ENCODE data around the gene IL1RAP.
"Not testable (repeated sequence)": the region's sequence is repeated elsewhere in the genome, so short reads cannot be mapped to it uniquely, and the experiment has no call there.

Gene IL1RAP, protein sequence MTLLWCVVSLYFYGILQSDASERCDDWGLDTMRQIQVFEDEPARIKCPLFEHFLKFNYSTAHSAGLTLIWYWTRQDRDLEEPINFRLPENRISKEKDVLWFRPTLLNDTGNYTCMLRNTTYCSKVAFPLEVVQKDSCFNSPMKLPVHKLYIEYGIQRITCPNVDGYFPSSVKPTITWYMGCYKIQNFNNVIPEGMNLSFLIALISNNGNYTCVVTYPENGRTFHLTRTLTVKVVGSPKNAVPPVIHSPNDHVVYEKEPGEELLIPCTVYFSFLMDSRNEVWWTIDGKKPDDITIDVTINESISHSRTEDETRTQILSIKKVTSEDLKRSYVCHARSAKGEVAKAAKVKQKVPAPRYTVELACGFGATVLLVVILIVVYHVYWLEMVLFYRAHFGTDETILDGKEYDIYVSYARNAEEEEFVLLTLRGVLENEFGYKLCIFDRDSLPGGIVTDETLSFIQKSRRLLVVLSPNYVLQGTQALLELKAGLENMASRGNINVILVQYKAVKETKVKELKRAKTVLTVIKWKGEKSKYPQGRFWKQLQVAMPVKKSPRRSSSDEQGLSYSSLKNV
- total RNA-seq: 13.8 to 15.2 reads per million in 2 donors

DNA sequence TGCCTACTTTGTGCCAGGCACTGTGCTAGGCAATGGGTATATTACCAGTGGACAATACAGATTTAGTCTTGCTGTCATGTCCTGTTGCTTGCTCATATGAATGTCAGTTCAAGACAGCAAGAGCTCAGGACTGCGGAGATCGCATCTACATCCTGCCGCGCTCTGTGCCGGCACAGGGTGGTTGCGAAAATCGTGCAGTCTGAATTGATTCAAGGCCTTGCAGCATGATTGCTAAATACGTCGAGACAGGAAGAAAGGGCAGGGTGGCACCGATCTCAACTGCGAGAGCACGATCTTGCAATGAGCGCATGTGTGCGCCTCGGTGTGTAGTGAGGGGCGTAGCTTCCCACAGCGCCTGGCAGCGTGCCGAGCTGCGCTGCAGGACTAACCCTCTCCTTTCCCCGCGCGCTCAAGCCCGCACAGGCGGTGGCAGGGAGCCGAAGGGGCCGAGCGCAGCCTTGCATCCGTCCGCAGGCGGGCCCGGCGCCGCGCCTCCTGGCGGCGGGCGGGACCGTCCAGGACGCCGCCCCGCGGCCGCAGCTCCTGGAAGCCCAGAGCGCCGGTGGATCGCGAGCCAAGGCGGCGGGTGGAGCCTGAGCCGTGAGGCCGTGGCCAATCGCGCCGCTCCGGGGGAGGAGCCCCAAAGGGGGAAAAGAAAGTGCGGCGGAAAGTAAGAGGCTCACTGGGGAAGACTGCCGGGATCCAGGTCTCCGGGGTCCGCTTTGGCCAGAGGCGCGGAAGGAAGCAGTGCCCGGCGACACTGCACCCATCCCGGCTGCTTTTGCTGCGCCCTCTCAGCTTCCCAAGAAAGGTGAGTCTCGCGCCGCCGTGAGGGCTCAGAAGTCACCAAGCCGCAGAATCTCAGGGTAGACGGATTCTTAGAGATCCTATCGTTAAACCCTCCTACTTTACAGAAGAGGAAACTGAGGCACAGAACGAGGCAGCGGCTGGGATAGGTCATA, at the start of gene IL1RAP:
Gene IL1RAP (plus strand): TSS at position 677 of the 962 bp plus-strand sequence. CDS start 50,205 bp downstream, outside the sequence.
- peak; percentile 75 for DNase-seq

DNA sequence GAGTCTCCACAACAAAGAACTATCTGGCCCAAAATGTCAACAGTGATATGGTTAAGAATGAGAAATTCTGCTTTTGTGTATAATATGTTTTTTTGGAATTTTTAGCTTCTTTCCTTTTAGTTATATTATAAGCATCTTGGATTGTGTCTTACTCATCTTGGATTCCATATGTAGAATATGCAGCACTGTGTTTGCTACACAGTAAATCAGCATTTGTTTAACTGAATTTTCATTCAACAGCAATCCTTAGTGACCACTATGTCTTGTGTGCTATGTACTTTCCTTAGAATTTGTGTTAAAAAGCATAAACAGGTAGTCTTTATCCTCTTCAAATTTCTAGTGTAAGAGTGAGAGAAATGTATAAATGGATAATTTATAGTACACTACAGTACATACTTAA, 46.0 kb upstream of the IL1RAP start:
- DNase-seq: no peak

DNA sequence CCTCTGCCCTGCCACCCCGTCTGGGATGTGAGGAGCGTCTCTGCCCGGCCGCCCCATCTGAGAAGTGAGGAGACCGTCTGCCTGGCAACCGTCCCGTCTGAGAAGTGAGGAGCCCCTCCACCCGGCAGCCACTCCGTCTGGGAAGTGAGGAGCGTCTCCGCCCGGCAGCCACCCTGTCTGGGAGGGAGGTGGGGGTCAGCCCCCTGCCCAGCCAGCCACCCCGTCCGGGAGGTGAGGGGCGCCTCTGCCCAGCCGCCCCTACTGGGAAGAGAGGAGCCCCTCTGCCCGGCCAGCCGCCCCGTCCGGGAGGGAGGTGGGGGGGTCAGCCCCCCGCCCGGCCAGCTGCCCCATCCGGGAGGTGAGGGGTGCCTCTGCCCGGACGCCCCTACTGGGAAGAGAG, 40.6 kb upstream of the IL1RAP start:
- not testable (repeated sequence) for DNase-seq

DNA sequence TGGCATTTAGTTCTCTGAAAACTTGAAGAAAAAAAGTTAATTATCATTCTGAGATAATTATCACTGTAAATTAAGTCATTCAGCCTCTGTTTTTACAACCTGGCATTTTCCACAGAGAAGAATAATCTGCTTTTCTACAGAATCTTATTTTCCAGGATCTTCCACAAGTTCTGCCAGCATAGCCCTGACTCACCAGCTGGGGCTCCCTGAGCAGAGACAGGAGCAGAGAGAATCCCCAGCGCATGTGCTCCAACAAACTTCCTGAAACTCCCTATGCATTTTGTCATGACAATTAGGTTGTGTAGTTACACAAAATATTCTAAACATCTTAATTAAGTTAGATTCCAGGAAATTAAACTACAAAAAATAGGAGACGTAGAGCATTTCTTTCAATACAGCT, 32.1 kb upstream of the IL1RAP start:
- DNase-seq: no peak

DNA sequence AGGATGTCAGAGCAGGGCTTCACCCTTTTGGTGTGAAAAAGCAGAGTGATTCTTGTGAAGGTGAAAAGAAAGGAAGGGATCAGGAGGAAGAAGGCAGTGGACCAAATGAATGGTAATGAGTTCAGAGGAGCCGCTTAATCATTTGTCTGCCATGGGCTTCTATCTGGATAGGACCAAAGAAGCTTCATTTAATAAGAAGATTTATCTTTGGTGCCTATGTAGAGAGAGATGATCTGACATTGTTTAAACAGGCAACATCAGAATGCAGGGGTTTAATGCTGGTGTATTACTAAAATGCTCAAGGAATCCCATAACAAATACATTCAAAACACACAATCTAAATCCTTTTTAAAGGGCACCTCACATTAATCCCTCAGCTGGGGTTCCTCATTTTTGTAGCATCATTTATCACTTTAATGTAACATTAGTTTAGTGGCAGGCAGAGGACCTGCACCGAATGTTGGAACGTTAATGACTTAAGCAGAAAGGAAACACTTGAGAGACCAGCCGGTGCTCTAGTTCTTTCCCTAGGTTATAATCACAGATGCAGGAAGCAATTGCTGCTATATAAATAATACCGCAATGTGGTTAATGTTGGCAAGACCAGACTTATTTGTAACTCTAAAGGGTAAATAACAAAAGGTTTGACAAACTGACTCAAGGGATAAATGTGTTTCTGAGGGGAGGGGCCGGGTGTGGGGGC, 27.9 kb upstream of the IL1RAP start:
- no peak for DNase-seq

DNA sequence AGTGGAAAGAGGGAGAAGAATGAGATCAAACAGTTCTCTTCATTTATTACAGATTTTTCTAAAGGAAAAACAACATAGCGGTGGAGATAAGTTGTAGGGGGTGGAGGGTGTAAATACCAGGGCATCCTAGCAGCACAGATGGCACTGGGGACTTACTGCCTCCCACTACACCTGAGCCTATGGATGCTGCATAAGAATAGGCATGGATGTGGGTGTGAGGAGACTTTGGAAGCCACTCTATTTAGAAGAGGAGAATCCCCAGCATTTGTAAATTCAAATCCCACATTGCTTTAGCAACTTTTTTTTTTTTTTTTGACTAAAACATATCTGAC, 27.4 kb upstream of the IL1RAP start:
- no peak for DNase-seq

DNA sequence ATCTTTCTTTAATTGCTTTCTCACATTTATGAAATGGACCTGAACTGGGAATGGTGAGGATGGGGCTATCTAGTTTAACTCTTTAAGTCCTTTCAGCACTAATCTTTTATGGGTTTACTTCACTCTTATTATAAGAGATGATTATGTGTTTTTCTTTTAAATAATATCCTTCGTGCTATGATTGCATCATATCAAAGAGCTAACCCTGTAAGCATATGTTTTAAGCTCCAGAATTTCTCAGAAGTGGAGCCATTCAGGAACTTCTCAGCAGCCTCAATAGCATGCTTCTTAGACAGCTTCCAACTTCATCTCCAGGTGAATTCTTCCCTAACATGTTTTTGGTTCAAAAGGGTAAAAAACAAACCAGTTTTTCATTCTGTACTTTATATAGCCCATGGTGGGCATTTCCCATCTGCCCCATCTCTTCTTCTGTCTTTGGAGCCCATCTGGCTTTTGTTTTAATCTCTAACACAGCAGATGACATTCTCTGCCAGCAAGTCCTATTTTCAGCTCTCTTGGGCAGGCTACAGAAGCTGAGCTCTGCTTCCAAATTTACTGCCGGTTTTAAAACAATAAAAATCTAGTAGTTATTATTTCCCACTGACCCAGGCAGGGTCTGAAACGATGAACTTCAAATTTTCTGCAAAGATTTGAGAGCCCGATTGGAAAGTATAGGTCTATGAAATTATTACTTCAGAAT, 26.8 kb upstream of the IL1RAP start:
- DNase-seq: no peak

DNA sequence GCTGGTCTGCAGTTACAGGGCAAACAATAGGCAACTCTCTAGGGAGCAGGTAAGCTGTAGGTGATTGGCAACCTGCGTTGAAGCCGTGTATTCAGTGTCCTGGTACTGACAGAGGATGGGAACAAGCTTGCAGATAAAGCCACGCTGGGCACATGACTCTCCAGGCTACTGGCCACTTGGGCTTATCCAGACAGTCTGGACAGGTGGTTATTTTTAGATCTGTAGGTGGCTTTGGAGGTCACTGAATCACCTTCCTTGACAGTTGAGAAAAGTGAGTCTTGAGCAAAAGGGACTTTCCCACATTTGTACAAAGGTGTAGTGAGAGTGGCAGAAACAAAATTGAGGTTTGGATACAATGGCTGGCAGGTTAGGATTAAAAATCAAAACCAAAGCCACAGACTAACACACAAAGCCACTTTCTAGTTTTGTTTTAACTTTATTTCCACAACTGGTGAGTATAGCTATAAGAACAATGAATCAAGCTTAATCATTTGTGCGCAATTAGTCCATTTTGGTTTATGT, 22.3 kb upstream of the IL1RAP start:
- no peak for DNase-seq

DNA sequence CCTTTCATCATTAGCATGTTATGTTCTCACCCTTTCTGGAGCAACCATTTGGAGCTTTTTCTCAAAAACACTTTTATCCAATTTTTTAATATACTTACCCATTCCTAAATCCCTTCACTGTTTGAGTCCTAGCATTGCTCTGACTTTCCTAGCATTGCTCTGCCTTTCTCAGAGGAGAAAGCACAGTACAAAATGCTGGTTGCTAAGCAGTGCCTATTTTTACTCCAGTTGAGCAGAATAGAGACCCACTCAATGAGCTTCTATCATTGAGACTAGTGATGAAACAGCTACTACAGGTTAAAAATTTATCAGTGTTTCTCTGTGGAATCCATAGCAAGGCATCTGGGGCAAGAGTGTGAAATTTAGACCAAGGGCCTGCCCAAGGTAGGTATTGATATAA, 21.8 kb upstream of the IL1RAP start:
- DNase-seq: no peak

DNA sequence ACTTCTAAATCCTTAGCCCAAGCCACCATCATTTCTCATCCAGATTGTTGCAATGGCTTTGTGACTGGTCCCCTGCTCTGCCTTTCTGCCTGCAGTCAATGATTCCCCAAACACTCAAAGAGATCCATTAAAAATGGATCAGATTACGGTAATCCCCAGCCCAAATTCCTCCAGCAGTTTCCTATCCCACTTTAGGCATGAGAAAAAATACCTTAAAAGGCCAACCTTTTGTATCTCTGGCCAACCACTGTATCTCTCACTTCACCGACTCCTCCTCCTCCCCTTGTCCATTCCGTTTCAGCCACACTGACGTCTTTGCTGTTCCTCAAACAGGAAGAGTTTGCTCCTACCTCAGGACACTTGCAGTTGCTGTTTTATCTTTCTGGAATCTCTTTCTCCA, 20.9 kb upstream of the IL1RAP start:
- DNase-seq: no peak

DNA sequence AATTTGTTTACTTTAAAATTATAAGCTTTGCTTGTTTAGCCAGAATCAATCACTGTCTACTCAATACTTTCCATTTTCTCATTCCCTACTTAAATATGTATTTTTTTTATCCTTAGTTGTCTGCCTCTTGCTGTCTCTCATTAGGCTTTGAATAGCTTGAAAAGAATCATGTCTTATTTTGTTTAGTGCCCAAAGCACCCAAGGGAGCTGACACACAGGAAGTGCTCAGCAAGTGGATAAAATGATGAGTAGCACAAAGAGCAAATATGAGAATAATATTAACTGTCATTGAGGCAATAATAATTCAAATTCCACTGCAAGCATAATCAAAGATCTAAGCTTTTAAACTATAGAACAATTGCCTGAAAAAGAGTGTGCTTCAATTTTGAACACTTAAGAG, 19.0 kb upstream of the IL1RAP start:
- DNase-seq: no peak

DNA sequence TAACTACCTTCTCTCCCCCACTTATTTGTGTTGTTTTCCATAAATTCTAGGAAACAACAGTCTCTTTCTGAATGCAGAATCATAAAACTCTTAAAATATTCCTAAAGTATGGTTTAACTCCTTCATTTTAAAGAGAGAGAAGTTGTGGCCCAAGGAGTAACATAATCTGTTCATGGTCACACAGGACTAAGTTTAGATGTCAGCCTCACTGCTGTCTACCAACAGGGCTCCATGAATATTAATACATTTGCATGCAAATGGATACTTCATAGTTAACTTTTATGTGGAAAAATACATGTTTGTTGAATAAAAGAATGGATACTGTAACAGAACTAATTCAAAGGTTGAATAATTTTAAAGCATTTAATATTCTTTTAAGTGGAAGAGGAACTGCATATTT, 18.5 kb upstream of the IL1RAP start:
- DNase-seq: no peak

DNA sequence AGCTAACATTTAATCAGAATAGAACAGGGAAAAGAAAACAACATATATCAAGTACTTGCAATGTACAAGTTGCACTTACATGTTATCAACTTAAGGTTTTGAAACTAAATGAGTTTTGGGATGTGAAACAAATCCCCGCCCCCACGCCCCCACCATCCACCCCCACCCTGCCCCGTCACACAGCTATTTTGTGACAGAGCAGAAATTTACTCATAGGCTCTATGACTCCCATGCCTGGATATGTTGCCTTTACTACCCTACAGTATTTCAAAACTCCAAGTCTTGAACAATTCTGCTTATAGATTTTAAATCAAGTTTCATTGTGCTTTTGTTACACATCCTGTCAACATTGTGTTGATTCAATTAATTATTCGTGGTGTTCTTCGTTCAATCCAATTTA, 18.1 kb upstream of the IL1RAP start:
- no peak for DNase-seq

DNA sequence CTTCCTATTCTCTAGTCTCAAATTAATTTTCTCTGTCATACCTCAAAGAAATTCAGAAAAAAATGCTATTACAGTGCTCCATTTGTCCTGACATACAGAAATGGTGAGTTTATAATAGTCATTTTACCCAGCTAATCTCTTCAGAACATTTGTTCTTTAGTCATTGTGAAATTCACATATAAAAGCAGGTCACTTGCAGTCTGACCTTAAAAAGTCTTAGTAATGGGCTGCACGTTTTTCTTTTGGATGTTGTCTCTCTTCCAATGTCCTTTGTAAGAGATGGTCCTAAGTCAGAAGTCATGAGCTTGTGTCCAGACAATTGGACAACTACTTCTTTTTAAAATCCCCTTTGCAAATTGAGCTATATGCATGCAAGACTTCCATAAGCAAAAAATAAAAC, 17.0 kb upstream of the IL1RAP start:
- no peak for DNase-seq

DNA sequence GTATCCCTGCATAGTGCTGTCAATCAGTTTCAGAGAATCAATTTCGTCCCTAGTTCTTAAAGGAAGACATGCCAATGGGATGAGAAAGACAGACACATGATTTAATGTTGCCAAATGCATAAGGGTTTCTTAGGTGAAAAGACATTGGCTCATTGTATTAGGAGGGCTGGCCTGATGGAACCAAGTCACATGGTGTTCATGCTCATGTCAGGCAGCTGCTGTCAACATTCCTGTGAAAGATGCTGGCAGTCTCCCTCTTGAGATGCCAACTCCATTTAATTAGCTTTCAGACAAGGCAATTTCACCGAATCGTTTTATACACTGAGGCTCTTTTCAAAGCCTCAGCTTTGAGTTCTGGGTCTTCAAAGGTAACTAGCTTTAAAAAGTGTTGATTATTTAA, 16.1 kb upstream of the IL1RAP start:
- DNase-seq: no peak

DNA sequence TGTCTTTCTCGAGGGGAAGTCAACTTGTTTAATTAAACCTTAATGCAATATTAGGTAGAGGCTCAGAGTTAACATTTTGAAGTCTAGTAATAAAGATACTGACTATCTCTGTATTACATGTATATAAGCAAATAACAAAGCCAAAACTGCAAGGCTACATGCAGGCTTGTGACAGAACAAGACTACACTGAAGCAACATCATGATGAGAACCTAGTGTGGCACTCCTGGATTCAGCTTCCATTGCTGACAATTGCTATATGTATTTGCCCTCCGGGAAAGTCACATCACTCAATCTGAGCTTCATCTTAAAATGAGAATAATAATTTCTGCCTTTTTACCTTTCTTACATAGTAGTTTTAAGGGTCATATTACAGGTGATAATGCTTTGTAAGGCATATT, 15.6 kb upstream of the IL1RAP start:
- DNase-seq: no peak

DNA sequence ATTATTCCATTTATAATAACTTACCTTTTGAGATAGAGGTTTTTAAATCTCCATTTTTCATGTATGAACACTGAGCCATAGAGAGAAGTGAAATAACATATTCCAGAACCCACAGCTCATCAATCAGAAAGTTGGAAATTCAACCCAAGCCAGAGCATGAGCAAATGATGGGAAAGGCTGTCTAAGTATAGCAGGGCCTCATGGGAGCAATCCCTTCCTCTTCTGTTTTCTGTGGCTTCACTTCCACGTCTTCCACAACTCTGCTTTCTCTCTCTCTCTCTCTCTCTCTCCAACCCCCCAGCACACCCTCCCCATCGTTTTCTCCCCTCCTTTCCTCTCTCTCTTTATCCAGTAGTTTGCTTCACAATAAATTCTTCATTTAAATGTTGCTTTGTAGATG, 14.8 kb upstream of the IL1RAP start:
- DNase-seq: no peak

DNA sequence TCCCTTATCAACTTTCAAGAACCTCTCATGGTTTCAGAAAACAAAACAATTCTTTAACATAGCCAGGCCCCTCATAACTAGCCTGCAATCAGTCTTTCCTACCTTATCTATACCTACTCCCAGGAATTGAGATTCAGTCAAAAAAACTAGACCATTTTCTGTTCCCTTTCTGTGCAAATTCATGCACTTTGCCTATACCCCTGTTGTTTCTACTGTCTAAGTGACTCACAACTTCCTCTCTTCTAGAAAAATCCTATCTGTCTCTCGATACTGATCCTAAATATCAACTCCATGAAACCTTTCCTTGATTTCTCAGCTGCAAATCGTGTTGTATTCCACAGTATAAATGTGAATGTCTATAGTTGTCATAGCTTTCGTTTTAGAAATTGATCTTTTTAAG, 10.9 kb upstream of the IL1RAP start:
- DNase-seq: no peak

DNA sequence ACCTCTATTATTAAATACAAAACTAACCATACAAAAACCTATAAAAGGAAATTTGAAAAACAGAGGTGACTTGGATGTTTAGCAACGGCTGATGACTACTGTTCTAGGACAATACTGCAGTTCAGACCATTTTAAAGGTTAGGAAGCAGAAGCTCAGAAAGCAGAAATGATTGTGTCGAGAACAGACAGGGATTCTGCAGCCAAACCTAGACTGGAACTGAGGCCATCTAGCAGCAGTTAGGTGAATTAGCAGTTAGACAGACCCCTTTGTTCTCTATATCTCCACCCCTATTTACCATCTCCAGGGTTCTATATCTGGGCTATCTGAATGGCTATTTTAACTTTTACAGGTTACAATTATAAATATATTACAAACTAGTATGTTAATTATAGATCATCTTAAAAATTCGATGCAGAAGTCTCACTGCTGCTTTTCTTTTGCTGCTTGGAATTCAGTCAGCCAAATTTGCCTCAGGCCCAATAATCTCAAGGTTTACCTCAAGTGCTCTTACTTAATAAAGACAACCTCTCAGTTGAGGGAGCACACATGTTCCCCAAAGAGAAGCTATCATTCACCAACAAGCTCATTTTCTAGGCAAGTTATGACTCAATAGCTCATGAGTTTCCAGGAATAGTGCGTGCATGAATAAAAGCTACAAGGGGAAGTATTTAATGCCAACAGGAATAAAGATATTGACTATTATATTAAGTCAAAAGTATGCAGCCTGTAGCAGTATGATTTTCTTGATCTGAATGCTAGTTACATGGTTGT, 9.3 kb upstream of the IL1RAP start:
- DNase-seq: no peak

DNA sequence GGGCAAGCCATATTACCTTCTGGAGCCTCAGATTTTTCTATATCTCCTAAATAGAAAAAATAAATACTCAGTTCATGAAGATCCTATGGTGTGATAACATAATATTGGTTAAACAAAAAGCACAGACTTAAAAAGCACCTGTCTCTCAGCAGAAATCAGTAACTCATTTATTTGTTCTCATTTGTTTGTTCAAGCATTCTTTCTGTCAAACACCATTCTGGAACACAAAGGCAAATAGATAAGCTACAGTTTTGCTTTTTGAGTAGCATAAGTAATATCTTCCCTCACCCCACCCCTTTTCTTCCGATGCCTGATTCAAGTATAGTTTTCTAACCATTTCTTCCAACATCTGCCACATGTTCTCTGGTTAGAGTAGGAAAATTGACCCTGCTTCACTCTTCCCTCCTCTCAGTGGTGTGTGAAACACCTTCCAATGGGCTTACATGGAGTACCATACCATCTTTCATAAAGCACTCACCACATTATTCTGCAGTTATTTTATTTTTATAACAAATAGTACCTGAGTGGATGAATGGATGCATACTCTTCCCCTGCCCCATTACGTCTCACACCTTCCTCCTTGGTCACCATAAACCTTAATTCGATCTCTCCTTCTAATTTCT, 8.4 kb upstream of the IL1RAP start:
- no peak for DNase-seq

DNA sequence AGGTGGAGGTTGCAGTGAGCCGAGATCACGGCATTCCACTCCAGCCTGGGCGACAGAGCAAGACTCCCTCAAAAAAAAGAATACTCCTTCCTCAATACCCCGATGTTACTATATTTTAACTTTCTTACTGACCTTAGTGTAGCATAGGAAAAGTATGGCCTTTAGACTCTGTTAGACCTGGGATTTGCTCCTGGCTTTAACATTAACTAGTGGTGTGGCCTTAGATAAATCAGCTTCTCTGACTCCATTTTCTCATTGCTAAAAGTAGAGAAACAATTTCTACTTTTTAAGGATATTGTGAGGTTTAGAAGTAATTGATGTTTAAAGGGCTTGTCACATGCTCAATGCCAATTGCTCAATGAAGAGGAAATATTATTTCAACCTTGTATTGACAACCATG, 7.6 kb upstream of the IL1RAP start:
- DNase-seq: no peak
